ENCODE measurements around the gene OR6K3.

The OR6K3 gene

GRCh38 chr1:158674302-158674701 is 46.2 kb downstream of the OR6K3 start:
- Histone ChIP-seq H3K4me3 (ENCODE audit: low read depth, low read length) (no peak overlapping the region), H3K9me3 (ENCODE audit: severe bottlenecking) (no peaks in the 10 kb centered on the region), H3K36me3 (no peaks in the 10 kb centered on the region), H3K27me3 (ENCODE audit: insufficient read depth, low read depth, severe bottlenecking) (peaks cover 92% of the 10 kb centered on the region), H3K27ac (no peak overlapping the region)
- no peak for DNase-seq
- TF ChIP-seq CTCF (IDR thresholded peaks at IDR 0.05; ENCODE audit: low read depth, low read length) = no peak
